ENCODE measurements around the gene RIPOR1.

- no peak for TF ChIP-seq EZH2 (IDR thresholded peaks at IDR 0.05; ENCODE audit: low read length)
- TF ChIP-seq, protein P1, sequence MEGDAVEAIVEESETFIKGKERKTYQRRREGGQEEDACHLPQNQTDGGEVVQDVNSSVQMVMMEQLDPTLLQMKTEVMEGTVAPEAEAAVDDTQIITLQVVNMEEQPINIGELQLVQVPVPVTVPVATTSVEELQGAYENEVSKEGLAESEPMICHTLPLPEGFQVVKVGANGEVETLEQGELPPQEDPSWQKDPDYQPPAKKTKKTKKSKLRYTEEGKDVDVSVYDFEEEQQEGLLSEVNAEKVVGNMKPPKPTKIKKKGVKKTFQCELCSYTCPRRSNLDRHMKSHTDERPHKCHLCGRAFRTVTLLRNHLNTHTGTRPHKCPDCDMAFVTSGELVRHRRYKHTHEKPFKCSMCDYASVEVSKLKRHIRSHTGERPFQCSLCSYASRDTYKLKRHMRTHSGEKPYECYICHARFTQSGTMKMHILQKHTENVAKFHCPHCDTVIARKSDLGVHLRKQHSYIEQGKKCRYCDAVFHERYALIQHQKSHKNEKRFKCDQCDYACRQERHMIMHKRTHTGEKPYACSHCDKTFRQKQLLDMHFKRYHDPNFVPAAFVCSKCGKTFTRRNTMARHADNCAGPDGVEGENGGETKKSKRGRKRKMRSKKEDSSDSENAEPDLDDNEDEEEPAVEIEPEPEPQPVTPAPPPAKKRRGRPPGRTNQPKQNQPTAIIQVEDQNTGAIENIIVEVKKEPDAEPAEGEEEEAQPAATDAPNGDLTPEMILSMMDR (optimal IDR thresholded peaks at IDR 0.05 in 1 of 3, IDR thresholded peaks at IDR 0.05 in 1 of 3, conservative IDR thresholded peaks at IDR 0.05 in 1 of 3; ENCODE audit: extremely low read depth in 1 of 3, insufficient read depth in 2 of 3, low read length in 3 of 3), result peak; percentile 74 to 96 (median 75)
Observed at GRCh38 chr16:67480833-67481560, 47.6 kb upstream of the RIPOR1 start, which contains the start of gene ATP6V0D1.
